GM21390 (cell line): ENCODE results near the gene CLASP2.
A peak's percentile ranks its signal among the peaks of the same experiment; 100 is the strongest.

Experiments used
- ATAC-seq: cut with Tn5 transposase; IDR thresholded peaks from one replicate; pipeline ENCODE4 v1.9.1; 2021; ENCODE audit not compliant: unreplicated experiment

CLASP2 gene

DNA sequence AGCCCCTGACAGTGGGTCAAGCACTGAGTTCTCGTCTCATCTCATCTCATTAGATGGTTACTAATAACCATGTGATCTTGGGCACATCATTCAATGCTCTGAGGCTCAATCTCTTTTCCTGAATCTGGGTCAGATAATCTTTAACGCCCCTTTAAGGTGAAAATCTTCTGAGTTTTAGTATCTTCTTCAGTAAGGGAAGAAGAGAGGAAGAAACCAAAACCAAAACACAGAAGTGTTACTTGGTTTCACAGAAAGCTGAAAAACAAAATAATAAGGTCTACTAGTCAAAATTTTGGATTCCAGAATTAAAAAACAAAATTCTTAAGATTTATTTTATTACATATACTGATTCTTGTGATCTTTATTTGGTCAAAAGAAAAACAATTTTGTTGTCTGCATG is 78.2 kb downstream of the CLASP2 start:
- ATAC-seq: peak; percentile 51

DNA sequence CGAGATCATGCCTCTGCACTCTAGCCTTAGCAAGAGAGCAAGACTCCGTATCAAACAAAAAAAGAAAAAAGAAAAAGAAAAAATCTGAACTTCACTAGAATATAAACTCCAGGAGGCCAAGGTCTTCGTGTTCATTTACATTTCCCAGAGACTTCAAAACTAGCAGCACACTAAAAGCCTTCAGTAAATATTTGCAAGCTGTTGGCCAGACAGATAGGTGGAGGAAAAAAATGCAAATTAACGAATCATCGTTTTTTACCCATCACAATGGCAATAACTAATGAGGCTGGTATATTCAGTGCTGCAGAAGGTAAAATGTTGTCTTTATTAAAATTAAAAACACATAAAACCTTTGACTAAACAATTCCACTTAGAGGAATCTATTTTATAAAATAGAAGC is 80.6 kb downstream of the CLASP2 start:
- no peak for ATAC-seq

DNA sequence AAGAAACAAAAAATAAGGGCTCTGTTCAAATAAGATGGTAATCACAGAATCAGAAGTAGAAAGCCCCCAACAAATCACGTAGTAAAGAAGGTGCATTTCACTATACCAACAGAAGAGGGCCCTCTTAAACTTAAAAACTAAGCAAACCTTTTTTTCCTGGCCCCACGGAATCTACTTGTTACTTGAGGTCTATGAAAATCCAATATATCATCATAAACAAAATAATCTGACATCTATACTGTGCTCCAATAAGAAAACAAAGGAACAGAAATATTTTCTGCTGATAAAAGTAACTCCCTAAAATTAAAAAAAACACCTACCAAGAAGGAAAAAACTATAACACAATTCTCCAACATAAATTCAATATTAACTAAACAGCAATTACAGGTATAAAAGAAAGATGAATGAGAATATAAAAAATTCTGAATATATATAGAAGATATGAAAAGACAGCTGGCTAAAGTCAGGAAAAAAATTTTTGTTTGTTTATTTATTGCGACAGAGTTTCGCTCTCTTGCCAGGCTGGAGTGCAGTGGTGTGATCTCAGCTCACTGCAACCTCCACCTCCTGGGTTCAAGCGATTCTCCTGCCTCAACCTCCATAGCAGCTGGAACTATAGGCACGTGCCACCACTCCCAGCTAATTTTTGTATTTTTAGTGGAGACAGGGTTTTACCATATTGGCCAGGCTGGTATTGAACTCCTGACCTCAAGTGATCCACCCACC is 81.8 kb downstream of the CLASP2 start:
- no peak for ATAC-seq

DNA sequence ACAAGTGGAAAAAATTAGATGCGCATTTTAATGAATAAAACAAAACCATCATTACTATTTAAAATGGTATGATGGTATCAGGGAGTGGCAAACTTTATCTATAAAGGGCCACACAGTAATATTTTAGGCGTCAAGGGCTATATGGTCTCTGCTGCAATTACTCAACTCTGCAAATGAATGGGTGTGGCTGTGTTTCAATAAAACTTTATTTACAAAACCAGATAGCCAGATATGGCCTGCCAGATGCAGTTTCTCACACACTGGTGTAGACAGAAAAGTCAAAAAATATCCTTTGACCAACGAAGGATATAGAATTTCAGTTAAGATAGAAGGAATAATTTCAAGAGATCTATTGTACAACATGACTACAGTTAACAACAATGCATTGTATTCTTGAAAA is 83.8 kb downstream of the CLASP2 start:
- no peak for ATAC-seq

DNA sequence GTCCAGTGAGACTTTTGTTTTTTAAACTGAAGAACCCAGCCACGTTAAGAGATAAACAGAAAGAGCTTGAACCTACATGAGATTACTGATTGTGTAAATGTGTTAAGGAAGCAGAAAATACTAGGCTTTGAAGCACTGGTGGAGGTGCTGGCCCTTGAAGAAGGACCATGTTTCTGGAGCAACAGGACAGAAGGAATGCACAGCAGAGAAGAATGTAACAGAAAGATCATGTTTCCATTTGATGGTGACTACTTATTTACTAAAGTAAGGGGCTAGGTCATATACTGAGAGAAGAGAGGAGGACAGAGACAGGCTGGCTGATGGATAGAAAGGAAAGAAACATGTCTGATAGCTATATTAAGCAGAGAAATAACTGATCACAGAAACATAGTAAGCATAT is 88.8 kb downstream of the CLASP2 start:
- no peak for ATAC-seq

DNA sequence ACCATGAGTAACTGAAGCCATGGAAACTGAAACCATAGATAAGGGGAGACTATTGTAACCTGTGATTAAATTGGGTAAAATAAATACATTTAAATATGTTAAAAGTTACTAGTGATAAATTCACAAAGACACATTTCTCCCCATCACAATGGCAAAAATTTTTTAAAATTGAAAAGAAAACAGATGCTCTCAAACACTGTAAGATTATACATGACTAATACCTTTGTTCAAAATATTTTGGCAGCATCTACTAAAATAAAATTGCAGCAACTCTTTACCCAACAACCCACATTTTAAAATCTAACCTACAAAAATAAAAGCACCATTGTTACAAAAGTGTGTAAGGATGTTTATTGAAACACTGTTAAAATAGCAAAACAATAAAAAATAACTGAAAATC is 93.3 kb downstream of the CLASP2 start:
- no peak for ATAC-seq

DNA sequence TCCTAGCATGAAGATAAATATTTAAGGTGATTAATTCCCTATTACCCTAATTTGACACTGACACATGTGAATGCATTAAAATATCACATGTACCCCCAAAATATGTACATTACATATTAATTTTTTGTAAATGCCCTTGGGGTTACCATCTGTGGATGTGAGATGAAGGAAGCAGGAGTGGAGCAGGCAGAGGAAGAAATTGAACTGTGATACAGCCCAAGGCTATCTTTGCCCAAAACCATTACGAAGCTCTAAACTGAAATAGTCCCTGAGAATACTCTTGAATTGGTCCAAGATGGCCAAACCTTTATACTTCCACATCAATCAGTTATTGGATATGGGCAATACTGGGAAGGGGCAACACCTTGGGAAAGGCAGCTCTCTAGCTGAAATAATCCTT is 105.0 kb downstream of the CLASP2 start:
- ATAC-seq: no peak

DNA sequence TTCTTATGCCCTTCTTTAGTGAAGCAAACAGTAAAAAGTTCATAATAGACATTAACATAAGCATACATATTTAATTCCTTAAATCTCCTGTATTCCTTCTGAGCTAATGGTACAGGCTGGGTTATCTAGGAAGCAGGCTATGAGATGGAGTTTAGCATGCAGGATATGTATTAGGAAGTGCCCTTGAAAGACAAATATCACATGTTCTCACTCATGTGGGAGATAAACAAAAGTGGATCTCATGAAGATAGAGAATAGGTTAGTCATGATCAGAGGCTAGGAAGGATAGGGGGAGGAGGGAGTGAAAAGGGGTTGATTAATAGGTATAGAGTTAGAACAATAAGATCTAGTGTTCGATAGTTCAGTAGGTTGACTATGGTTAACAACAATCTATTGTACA is 105.4 kb downstream of the CLASP2 start:
- ATAC-seq: no peak

DNA sequence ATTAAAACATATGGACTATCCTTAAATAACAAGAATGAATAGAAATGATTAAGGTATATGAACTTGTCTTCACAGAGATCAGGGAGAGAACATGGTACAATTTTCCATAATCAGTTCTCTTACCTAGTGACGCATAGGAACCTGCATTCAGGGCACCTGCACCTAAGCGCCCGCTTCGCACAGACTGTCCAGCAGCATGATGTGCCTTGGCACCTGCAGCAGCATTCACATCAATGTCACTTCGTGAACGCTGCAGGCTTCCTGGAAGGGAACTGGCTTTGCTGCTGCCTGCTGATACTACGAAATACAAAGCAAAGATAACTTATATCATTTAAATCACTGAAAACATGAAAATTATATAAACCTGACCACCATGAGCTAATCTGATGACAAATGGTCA is 115.2 kb downstream of the CLASP2 start:
- no peak for ATAC-seq

DNA sequence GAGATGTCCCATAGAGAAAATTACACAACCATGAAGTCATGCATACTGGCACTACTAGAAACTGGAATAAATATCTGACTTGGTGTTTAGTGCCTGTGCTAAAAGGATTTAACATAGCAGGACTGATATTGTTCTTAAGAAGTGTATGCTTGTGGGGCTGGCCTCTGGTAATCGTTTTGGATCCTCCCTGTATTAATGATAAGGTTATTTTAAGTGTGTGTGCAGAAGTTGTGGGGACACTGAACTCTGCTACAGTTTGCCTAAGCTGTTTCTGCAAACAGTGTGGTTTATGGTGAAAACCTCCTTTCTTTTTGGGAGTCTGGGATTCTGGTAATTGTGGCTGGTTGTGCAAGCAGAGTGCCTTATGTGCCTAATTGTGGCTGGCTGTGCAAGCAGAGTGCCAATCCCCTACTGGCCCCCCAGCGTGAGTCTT is 120.8 kb downstream of the CLASP2 start:
- ATAC-seq: no peak

DNA sequence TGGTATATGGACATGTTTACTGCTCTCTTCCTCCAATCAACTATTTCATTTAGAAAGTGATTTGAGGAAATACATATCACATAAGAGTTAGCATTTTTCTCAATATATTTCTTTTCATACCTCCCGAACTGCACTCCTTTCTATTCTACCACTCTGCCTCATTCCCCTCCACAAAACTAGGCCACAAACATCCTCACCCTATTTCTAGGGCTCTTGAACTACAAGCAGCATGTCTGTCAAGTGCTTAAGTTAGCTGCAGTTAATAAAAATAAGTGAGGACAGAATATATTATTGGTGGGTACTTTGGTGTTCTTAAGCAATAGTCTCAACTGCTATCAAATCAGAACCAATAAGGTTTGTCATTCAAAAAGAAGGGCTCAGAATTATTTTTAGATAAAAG is 125.1 kb downstream of the CLASP2 start:
- no peak for ATAC-seq

DNA sequence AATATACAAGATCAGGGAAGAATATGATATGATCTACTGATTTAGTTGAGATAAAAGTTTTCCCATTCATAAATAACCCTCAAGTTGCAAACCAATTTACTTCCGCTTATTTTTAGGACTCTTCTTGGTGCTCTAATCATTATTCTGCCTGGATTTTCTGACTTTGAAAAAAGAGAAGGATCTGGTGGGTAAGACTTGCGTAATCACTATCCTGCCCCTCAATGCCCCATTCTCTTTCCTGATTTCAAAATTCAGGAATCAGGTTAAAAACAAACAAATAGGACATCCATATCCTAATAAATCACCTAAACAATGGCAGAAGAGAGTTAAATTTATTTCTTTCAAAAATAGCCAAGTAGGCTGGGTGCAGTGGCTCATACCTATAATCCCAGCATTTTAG is 127.5 kb downstream of the CLASP2 start:
- no peak for ATAC-seq

DNA sequence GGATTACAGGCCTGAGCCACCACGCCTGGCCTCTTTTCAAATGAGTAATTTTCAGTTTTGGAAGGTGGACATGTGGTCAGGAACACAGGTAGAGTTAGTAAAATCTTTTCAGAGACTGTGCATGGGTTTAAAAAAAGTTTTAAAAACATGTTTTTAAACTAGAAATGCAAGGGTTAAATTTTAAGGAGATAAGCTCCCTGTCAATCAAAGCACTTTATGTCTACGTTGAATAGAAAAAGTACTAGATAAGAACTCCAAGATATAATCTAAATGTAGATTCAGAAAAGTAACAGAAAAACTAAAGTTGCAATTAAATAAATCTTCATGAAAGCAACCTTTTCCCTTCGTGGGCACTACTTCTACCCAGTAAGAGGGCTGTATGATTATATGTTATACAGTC is 131.7 kb downstream of the CLASP2 start:
- ATAC-seq: no peak

DNA sequence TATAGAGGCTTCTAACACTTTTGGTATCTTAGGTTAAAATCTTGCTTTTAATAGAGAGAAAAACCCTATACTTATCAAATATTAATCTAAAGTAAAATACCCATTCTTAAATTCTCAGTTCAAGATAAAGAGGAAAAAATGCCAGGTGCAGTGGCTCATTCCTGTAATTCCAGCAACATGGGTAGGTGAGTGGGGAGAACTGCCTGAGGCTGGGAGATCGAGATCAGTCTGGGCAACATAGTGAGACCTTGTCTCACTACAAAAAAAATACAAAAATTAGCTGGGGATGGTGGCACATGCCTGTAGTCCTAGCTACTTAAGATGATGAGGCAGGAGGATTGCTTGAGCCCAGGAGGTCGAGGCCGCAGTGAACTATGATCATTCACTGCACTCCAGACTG is 135.8 kb downstream of the CLASP2 start:
- ATAC-seq: no peak

DNA sequence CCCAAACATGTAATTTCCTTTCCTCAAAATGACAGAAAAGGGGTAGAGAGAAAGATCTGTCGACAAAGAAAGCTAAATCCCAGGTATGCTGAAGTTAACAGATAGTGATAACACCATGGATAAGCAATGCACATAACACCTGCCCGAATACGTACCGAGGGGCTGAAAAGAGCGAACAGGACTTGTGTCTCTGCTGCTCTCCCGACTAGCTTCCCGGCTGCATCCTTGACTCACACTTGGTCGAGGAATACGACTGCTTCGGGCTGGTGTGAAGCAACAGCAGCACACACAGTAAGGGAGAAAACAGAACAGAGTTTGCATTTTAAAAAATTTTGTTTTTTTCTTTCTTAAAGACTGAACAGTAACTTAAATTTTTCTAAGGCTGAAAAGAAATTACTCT is 136.4 kb downstream of the CLASP2 start:
- no peak for ATAC-seq

DNA sequence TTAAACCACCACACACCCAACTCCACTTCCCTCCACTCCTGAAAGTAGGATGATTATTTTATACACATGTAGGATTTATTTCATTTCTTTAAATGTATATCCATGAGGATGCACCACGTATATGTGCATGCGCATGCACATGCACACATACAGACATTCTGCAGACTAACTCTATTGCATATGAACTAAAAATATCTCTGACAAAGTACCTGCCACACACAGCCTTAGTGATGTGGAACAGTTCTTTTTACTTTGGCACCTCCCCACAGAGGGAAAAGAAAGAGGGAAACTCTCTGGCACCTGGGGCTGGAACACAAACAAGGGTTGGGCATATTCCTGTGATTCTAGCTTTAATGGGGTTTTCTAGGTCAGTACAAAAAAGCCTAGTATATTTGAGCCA is 138.2 kb downstream of the CLASP2 start:
- ATAC-seq: no peak

DNA sequence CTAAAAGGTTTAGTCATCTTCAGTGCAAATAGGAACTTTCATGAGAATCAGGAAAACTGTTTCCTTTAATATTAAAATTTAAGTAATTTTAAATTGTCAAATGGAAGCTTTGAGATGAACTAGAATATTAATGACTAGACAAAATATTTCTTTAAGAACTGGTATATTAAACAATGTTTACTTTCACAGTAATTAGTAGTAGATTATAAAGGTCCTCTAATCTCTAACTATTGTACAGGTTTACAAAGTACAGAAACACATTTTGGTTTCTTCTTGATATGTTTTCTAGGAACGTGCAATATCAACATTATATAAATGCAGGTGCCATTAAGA is 138.9 kb downstream of the CLASP2 start:
- ATAC-seq: no peak

DNA sequence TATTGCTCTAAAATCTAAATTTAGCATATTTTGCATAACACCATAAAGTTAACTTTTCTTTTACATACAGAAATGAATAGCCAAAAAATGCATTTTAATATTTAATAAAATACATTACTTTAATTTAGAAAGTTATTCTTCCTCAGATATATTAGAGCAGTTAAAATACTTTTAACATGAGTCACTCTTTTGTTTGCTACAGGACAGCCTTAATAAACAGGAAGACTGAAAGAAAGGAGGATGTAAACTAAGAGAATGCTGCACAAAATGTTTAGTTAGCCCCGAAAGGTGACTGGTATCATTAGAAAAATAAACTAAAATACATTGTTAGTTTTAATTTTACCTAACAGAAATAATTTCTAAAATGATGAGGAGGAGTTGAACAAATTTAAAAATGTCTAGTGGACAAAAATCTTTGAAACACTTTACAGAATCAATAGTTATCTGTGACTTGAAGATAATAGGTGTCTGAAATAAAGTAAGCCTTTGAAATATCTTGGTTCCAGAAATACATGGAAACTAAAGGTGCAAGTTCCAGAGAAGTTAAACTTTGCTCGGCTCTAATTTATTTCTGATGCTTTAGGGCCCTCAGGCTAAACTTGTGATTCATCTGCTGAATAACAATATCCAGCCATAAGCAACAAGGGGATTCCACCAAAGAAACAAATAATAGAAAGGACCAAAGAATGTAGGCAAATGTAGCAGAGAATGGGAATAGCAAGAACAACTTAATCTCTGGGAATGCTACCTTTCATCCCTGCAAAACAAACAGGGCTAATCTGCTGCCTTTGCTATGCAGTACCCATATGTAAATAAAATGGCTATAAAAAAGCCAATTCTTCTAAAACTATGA is 139.5 kb downstream of the CLASP2 start:
- ATAC-seq: no peak

DNA sequence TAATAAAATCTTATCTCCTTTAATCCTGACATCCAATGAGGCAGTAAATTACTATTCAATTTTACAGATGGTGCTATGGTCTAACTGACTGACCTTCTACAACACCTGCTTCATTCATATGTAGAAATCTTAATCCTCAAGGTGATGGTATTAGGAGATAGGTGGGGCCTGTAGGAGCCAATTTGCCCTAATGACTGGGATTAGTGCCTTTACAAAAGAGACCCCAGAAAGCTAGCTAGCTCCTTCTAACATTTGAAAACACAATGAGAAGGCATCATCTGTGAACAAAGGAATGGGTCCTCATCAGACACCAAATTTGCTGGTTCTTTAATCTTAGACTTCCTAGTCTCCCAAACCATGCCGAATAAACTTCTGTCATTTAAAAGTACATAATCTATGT is 140.5 kb downstream of the CLASP2 start:
- ATAC-seq: no peak

DNA sequence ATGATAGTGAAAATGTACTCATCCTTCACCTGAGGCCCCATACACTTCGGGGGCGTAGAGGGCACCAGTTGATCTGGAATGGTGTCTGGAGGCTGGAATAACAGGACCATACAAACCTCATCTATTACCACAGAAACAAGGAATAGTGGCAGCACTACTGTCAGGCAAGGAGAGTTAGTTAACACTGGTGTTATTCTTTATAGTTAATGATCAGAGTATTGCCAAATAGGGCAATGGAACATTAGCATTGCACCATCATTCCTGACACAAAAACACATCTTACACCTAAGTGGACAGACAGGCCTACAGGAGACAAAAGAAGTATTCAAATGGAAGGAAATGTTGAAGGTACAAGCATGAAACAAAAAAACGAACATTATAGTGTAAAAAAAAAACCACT is 140.9 kb downstream of the CLASP2 start:
- no peak for ATAC-seq

DNA sequence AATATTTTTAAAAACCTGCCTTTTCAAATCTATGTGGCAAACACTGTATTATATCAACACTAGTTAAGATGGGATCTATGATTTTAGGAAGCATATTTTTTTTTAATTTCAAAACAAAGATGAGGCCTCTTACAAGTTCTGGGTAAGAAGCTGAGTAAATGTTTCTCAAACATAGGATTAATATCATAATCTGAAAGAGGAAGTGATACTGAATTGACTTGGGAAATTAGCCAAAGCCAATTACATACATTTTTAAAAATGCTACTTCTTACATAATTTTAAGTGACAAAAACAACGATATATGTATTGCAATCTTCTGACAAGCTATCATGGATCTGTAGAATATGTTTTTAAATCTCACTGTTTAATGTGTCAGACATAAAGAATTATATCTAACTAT is 142.7 kb downstream of the CLASP2 start:
- ATAC-seq: no peak

DNA sequence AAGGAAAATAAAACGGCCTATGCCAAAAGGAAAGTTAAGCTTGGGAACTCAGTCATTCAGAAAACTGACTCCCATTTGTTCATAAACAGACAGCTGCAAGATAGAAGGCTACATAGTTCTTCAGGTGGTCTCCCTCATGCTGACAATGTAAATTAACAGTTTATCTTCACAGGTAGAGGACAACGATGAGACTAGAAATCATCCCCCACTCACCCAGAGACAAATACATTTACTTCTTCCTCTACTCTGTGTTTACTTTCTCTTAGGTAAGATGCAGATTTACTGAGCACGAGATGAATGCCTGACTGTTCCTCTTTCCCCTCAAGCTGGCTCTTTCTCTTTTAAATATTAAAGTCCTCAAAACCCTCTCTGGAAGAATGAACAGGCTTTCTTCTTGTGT is 160.2 kb downstream of the CLASP2 start:
- no peak for ATAC-seq

DNA sequence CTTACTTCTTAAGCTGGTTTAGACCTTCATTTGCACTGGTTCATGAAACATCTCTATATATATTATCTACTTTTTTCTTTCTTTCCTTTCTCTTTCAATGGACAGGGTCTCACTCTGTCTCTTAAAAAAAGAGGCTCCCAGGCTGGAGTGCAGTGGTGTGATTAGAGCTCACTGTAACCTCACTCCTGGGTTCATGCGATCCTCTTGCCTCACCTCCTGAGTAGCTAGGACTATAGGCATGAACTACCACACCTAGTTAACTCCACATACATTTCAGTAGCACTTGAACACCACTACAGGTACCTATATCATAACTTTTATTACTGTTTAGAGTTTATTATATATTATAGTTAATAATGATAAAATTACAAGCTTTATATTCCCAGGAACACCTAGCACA is 160.8 kb downstream of the CLASP2 start:
- no peak for ATAC-seq
